Cardiac fibroblast (primary cell): ENCODE measurements around the gene ZCWPW1.
"Not testable (repeated sequence)": the region's sequence is repeated elsewhere in the genome, so short reads cannot be mapped to it uniquely, and the experiment has no call there.

Experiments
- DNase-seq, 2 donors: peaks; one replicate each; pipeline versions ENCODE4 v3.0.0 to v3.0.0-alpha.2; 2010; ENCODE audit warnings: low read depth in 2 of 2
- H3K4me3 ChIP-seq, 2 donors: replicated peaks in 1 of 2; 1 replicate in 1 of 2; 2 replicates in 1 of 2; pipeline ENCODE4 v1.5.1; 2011; ENCODE audit warnings: low read depth in 2 of 2, low read length in 2 of 2, mild to moderate bottlenecking in 2 of 2, moderate library complexity in 1 of 2
- TF ChIP-seq, protein P1 (sequence below): IDR thresholded peaks from one replicate; pipeline ENCODE4 v1.5.1; 2011; ENCODE audit warnings: low read depth, mild to moderate bottlenecking, low read length, inconsistent platforms

ZCWPW1 gene

DNA sequence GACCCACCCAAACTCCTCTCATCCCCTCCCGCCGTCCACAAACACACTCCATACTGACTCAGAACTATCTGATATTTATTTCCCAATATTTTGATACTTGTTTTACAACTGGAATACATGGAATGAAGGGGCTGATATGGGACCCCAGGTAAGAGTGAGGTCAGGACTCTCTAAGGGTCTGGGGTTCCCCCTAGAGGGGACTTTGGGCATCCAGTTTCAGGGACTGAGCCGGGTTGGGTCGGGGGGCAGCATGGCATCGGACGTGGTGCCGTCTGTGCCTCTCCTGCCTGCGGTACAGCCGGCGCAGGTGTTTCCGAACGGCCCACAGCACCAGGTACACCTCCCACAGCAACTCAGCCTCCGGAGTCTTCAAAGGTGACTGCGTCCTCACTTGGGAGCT is 28.1 kb upstream of the ZCWPW1 start:
- H3K4me3 ChIP-seq, result no peak overlapping the region
- DNase-seq, result no peak
- TF ChIP-seq, protein P1, sequence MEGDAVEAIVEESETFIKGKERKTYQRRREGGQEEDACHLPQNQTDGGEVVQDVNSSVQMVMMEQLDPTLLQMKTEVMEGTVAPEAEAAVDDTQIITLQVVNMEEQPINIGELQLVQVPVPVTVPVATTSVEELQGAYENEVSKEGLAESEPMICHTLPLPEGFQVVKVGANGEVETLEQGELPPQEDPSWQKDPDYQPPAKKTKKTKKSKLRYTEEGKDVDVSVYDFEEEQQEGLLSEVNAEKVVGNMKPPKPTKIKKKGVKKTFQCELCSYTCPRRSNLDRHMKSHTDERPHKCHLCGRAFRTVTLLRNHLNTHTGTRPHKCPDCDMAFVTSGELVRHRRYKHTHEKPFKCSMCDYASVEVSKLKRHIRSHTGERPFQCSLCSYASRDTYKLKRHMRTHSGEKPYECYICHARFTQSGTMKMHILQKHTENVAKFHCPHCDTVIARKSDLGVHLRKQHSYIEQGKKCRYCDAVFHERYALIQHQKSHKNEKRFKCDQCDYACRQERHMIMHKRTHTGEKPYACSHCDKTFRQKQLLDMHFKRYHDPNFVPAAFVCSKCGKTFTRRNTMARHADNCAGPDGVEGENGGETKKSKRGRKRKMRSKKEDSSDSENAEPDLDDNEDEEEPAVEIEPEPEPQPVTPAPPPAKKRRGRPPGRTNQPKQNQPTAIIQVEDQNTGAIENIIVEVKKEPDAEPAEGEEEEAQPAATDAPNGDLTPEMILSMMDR, result no peak

DNA sequence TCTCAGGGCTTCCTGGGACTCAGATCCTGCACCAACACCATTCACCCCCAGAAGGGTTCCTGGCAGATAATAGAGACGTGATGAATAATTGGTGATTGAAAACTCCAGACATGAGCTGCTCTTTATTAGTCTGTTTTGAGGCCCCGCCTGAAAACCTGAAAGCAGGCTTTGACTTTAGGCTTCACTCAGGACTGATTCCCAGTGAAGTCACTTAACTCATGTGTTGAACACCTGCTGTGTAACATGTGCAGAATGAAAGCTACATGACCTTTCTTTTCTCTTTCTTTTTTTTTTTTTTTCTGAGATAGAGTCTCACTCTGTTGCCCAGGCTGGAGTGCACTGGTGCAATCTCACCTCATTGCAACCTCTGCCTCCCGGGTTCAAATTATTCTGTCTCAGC is 26.7 kb upstream of the ZCWPW1 start:
- no peak for DNase-seq
- H3K4me3 ChIP-seq, result no peak overlapping the region
- TF ChIP-seq, protein P1, result no peak

DNA sequence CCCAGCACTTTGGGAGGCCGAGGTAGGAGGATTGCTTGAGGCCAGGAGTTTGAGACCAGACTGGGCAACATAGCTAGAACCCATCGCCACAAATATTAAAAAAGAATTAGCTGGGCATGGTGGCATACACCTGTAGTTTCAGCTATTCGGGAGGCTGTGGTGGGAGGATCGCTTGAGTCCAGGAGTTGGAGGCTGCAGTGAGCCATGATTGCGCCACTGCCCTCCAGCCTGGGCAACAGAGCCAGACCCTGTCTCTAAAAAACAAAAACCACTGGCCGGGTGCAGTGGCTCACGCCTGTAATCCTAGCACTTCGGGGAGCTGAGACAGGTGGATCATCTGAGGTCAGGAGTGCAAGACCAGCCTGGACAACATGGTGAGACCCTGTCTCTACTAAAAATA is 25.4 kb upstream of the ZCWPW1 start:
- H3K4me3 ChIP-seq, DNase-seq: not testable (repeated sequence)

DNA sequence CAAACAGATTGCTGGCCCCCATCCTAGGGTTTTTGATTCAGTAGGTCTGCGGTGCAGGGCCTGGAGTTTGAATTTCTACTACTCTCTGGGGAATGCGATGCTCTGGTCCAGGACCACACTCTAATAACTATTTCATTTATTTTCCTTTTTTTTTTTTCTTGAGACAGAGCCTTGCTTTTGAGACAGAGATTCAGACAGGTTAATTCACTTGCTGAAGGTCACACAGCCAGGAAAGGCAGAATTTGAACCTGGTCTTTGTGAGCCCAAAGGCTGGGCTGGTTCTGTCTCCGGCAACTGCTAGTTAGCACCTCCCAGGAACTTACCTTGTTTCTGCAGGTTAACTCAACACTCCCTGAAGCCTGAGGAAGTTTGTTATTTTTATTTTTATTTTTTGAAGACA is 24.0 kb upstream of the ZCWPW1 start:
- no peak overlapping the region for H3K4me3 ChIP-seq
- DNase-seq, result no peak
- TF ChIP-seq, protein P1, result no peak

DNA sequence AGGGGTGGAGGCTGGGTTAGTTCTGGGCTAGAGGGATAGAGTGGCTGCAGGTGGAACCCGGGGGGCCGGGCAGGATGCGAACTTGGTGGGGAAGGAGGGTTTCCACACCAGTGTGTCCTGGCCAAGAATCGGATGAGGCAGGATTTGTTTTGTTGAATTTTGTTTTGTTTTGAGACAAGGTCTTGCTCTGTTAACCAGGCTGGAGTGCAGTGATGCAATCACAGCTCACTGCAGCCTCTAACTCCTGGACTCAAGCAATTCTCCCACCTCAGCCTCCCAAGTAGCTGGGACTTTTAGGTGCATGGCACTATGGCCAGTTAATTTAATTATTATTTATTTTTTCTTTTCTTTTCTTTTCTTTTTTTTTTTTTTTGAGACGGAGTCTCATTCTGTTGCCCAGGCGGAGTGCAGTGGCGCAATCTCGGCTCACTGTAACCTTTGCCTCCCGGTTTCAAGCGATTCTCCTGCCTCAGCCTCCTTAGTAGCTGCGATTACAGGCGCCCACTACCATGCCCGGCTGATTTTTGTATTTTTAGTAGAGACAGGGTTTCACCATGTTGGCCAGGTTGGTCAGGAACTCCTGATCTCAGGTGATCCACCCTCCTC is 20.8 kb upstream of the ZCWPW1 start:
- no peak for DNase-seq
- TF ChIP-seq, protein P1, result no peak
- H3K4me3 ChIP-seq, result no peak overlapping the region

DNA sequence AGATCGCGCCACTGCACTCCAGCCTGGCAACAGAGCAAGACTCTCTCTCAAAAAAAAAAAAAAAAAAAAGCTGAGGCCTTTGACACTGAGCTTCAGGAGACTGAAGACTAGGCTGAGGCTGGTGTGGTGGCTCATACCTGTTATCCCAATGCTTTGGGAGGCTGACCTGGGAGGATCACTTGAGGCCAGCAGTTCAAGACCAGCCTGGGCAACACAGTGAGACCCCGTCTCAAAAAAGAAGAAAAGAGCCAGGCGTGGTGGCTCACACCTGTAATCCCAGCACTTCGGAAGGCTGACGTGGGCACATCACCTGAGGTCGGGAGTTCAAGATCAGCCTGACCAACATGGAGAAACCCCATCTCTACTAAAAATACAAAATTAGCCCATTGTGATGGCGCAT is 18.9 kb upstream of the ZCWPW1 start:
- not testable (repeated sequence) for H3K4me3 ChIP-seq, DNase-seq

DNA sequence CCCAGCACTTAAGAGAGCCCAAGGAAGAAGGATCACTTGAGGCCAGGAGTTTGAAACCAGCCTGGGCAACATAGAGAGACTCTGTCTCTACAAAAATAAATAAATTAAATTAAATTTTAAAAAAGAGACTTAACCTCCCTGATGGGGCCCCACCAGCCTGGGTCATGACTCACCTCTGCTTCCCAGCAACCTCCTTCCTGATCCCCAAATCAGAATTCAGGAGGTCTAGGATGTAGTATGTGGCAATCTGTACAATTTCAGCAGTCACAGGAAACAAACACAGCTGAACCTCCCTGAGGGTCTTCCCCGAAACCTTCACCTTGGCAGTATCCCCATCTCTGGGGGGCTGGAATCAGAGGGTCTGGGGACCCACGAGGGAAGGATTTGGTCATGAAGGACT is 17.5 kb upstream of the ZCWPW1 start:
- DNase-seq, result peak; percentile 70
- TF ChIP-seq, protein P1, result no peak
- H3K4me3 ChIP-seq, result no peak overlapping the region

DNA sequence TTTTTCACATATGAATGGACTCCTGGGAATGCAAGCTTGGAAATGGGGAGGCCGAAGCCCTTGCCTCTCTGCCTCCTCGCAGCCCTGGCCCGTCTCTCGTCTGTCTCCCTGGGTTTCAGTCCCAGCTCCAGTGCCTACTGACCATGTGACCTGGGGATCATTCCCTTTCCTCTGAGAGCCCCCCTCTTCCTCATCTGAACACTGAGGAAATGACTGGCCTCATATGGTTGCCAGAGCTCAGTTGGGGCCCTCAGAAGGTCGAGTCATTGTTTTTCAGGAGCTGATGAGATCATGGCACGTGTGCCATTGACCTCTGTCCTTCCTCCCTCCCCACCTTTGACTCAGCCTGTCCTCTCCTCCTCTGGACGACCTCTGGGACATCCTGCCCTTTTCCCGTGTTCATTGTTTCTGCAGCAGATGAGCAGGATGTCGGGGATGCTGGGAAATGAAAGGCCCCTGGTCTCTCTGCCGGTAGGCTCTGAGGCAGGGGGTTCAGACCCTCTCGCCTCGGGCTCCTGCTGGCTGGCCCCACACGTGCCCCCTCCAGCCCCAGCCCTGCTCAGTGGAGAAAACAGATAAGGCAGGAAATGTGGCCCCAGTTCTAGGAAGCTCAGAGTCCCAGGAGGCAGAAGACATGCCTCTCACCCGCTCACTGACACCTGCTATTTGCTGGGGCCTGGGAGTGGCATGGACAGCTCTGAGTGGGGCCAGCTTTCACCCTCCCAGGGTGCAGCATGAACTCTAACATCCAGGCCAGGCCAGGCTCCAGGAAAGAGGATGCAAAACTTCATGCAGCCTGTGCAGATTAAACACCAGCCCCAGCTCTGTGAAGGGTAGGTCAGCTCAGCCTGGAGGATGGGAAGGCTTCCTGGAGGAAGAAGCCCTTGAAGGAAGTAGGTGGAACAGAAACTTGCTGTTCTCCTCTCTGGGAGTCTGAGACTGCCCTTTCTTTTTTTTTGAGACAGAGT is 16.1 kb upstream of the ZCWPW1 start:
- H3K4me3 ChIP-seq, result no peak overlapping the region
- TF ChIP-seq, protein P1, result no peak
- DNase-seq, result peak; percentile 90 to 92
